ENCODE measurements around the gene NF1.
"Not testable (repeated sequence)": the region's sequence is repeated elsewhere in the genome, so short reads cannot be mapped to it uniquely, and the experiment has no call there.

The NF1 gene

GRCh38 chr17:31094600-31095235 lies at the start of gene NF1:
Gene NF1 (plus strand): TSS chr17:31094977. CDS start chr17:31095310, 333 bp downstream.
- DNase-seq: peak; percentile 92

- not testable (repeated sequence) for DNase-seq
Observed at GRCh38 chr17:31046856-31047425, 47.8 kb upstream of the NF1 start.

- DNase-seq: no peak
Observed at GRCh38 chr17:31048142-31048541, 46.6 kb upstream of the NF1 start.

- DNase-seq: no peak
Observed at GRCh38 chr17:31048780-31049179, 46.0 kb upstream of the NF1 start.

GRCh38 chr17:31050948-31051347 lies 43.8 kb upstream of the NF1 start:
- DNase-seq: no peak

GRCh38 chr17:31051506-31051905 lies 43.3 kb upstream of the NF1 start:
- no peak for DNase-seq

GRCh38 chr17:31052187-31052889 lies 42.4 kb upstream of the NF1 start:
- DNase-seq: no peak

GRCh38 chr17:31053071-31053470 lies 41.7 kb upstream of the NF1 start:
- no peak for DNase-seq

- no peak for DNase-seq
Observed at GRCh38 chr17:31054761-31055160, 40.0 kb upstream of the NF1 start.

- DNase-seq: no peak
Observed at GRCh38 chr17:31058976-31059375, 35.8 kb upstream of the NF1 start.

- DNase-seq: no peak
Observed at GRCh38 chr17:31060791-31061550, 33.8 kb upstream of the NF1 start.

- DNase-seq: peak; percentile 26
Observed at GRCh38 chr17:31061678-31062077, 33.1 kb upstream of the NF1 start.

GRCh38 chr17:31062346-31062745 lies 32.4 kb upstream of the NF1 start:
- no peak for DNase-seq

- DNase-seq: no peak
Observed at GRCh38 chr17:31064707-31065106, 30.1 kb upstream of the NF1 start.

- no peak for DNase-seq
Observed at GRCh38 chr17:31067691-31068184, 27.0 kb upstream of the NF1 start.

- peak; percentile 79 for DNase-seq
Observed at GRCh38 chr17:31068291-31068690, 26.5 kb upstream of the NF1 start.

- no peak for DNase-seq
Observed at GRCh38 chr17:31072186-31072585, 22.6 kb upstream of the NF1 start.

- no peak for DNase-seq
Observed at GRCh38 chr17:31073411-31073810, 21.4 kb upstream of the NF1 start.

GRCh38 chr17:31074772-31075555 lies 19.8 kb upstream of the NF1 start:
- no peak for DNase-seq

- DNase-seq: no peak
Observed at GRCh38 chr17:31078290-31078689, 16.5 kb upstream of the NF1 start.

GRCh38 chr17:31079731-31080130 lies 15.0 kb upstream of the NF1 start:
- no peak for DNase-seq

- no peak for DNase-seq
Observed at GRCh38 chr17:31085563-31085962, 9.2 kb upstream of the NF1 start.

- no peak for DNase-seq
Observed at GRCh38 chr17:31089471-31089870, 5.3 kb upstream of the NF1 start.

All from stimulated activated CD8-positive, alpha-beta memory T cell treated with anti-CD3 and anti-CD28 coated beads, Interleukin-4, amount 100 ng/mL, for 48 hours (primary cell).